LNCAP (cell line): ENCODE data around the gene SHROOM3.

Experiments
- TF ChIP-seq, protein P1 (sequence below): fragments of 450-650 bp; IDR thresholded peaks from 2 replicates; pipeline ENCODE4 v1.5.1; 2017; ENCODE audit warnings: mild to moderate bottlenecking

Gene SHROOM3

DNA sequence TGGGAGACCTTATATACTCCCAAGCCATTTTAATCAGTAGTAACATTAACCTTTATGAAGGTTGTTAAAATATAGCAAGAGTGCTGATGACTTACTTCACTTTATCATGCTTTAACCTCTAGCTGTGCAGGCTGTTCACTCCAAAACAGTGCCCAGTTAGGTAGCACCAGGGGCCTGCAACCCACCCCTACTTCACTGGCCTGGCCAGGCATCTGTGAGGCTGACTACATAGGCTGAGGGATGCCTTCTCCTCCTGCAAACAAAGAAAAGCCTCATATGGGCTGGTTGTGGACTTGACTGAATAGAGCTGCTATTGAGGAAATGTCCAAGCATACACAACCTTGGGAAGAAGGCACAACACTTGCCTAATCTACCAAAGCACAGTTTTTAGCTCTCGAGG lies 172.8 kb downstream of the SHROOM3 start:
- TF ChIP-seq, protein P1, sequence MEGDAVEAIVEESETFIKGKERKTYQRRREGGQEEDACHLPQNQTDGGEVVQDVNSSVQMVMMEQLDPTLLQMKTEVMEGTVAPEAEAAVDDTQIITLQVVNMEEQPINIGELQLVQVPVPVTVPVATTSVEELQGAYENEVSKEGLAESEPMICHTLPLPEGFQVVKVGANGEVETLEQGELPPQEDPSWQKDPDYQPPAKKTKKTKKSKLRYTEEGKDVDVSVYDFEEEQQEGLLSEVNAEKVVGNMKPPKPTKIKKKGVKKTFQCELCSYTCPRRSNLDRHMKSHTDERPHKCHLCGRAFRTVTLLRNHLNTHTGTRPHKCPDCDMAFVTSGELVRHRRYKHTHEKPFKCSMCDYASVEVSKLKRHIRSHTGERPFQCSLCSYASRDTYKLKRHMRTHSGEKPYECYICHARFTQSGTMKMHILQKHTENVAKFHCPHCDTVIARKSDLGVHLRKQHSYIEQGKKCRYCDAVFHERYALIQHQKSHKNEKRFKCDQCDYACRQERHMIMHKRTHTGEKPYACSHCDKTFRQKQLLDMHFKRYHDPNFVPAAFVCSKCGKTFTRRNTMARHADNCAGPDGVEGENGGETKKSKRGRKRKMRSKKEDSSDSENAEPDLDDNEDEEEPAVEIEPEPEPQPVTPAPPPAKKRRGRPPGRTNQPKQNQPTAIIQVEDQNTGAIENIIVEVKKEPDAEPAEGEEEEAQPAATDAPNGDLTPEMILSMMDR = no peak

DNA sequence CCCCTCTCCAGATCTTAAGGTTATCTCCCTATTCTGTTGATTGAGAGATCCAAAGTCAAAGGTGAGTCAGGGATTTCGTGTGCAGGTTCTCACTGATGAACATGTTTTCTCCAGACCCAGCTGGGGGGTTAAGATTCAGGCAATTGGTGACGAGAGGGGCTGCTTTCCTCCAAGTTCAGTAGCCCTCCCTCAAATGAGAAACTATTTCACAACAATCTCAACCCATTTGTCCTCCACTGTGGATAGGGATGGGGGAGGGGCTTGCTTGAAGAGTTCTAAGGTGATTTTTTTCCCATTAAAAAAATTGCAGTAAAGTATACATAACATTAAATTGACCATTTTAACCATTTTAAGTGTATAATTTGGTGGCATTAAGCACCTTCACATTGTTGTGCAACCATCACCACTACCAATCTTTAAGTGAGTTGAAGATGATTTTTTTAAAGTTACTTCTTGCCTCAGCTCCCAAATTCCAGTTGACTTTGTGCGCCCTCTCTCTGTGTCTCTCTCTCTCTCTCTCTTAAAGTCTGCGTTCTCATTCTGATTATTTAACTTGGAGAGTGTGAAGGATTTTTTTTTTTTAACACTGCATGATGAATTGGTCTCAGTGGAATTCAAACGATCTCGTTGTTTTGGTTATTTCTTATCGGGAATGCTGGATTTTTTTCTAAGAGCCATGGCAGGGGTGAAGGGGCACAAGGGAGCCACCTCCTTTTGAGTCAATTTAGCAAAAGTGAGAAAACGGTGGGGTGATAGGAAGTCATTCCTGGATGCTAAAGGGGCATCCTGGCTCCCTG lies 175.9 kb downstream of the SHROOM3 start:
- TF ChIP-seq, protein P1 = no peak

DNA sequence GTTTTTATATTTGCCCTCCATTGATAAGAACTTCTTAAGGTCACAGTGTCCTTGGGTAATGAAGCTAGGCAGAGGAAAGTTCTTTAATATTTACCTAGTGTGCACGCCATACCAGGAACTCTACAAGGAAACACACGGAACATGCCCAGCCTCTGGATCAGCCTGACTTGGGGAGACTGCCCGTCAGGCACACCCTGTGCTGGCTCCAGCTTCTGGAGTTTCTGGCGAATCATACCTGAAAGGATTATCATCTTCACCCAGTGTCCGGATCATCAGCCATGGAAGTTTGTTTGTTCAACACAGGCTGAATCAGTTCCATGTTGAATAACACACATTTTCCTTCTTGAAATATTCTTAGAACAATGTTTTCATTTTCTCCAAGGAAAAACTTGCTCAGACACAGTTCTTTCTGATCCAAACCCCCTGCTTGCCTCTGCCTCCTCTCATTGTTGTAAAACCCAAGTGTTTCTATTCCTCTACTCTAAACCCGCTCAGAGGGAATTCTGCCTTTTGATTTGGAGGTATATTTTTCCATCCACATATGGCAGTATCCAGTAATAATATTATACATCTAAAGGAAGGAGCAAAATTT lies 176.7 kb downstream of the SHROOM3 start:
- TF ChIP-seq, protein P1 = no peak

DNA sequence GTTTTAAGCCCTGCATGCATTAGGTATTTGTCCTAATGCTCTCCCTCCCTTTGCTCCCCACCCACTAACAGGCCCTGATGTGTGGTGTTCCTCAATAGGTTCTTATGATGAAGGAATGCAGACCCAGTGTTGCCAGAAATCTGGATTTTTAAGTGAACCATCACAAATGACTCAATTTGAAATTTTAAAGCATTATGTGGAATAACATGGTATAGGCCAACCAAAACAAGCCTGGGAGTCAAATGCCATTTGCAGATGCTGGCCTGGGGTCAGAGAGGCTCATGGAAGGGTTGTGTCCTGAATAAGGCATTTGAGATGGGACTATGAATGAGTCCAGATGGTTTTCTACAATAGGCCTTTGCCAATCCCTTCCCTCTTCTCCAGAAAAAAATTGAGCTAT lies 179.6 kb downstream of the SHROOM3 start:
- TF ChIP-seq, protein P1 = no peak

DNA sequence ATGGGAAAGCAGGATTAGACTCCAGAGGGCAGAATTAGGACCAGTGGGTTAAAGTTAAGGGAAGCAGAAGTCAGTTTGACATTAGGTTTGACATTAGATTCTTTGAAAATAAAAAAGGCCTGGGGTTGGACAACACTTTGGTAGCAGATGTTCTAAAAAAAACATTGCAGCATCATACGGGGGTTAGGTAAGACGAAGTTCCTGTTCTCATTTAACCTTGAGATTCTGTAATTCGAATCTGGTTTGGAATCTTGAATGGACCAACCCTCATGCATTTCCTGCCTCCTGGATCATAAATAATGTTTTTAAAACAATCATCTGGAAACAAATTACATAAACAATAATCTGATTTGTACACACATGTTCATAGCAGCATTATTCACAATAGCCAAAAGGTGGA lies 181.0 kb downstream of the SHROOM3 start:
- TF ChIP-seq, protein P1 = no peak

DNA sequence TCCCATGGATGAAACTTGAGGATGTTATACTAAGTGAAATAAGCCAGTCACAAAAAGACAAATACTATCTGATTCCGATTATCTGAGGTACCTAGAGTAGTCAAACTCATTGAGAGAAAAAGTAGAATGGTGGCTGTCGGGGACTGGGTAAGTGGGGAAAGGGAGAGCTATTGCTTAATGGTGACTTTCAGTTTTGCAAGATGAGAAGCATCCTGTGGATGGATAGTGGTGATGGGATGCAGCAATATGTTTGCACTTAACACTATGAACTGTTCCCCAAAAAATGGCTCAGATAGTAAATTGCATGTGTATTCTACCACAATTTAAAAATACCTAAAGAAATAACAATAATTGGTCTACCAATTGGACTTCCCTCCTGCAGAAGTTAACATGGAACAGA lies 181.5 kb downstream of the SHROOM3 start:
- TF ChIP-seq, protein P1 = no peak

DNA sequence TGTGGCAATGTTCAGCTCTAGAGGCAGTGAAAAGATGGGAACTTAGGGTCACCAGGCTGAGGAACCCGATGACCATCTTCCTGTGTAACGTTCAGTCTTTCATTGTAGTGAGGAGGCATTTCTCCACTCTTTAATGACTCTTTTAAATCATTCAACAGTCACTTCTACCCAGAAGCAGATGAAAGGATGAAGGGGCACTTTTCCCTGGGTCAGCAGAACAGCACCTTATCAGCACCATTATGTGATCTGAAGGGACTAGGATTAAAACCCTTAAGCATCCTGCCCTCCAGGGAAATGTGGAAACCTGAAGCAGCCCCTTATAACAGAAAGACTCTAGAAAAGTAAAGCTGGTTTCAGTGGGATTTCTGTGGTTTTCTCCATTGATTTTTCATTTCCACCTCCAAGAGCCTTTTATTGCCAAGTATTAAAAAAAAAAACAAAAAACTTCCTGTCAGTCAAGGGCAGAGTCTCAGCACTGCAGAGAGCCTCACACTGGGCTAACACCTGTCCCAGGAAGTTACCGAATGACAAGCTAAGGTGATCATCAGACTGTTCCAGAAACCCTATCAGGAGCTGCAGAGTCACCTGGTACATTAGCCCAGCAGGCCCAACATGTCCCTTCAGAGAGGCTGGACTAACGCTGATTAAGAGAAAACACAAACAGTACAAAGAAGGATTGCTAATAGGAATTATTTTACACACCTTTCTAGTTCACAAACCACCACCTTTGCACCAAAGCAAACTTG lies 185.9 kb downstream of the SHROOM3 start:
- TF ChIP-seq, protein P1 = no peak
